A673 (cell line): ENCODE results near the gene CCIN. TPM values are rescaled to one million over a fixed set of nuclear protein-coding genes. Genes with fewer than 3 reads are reported as not detected.
A peak's percentile ranks its signal among the peaks of the same experiment; 100 is the strongest.

Source experiments
- BruUV-seq: library from RNA; stranded (reverse); fragments of 400-500 nt; replicated peaks from 2 replicates; lab custom pipeline; 2021; lab: Mats Ljungman, UMichigan
- CTCF ChIA-PET: fragments of 300-600 bp; sonication (Branson Sonifier 250); formaldehyde crosslinking; loops from one replicate; lab custom pipeline; 2022; ENCODE audit warnings: antibody characterized with exemption; lab: Charles Lee
- POLR2A ChIA-PET: fragments of 300-600 bp; sonication (Branson Sonifier 250); formaldehyde crosslinking; loops from one replicate; lab custom pipeline; 2022; ENCODE audit warnings: antibody characterized with exemption; ENCODE audit not compliant: low non-redundant PET; lab: Charles Lee
- DNase-seq: peaks from one replicate; pipeline ENCODE4 v3.0.0-alpha.2; 2015; ENCODE audit warnings: low spot score
- H3K27ac ChIP-seq: fragments of 200-600 bp; sonication (generic); 2 replicates; pipeline ENCODE4 v1.5.1; 2016; ENCODE audit warnings: mixed run types, low read depth, mild to moderate bottlenecking, mixed read lengths, antibody characterized with exemption, low read length; ENCODE audit not compliant: poor library complexity, severe bottlenecking
- H3K27me3 ChIP-seq: fragments of 200-600 bp; sonication (generic); replicated peaks from 2 replicates; pipeline ENCODE4 v1.6.1; 2017; ENCODE audit warnings: mixed run types, low read depth, mild to moderate bottlenecking, mixed read lengths, antibody characterized with exemption, low read length; ENCODE audit not compliant: insufficient read depth, poor library complexity
- H3K36me3 ChIP-seq: fragments of 200-600 bp; sonication (generic); 2 replicates; pipeline ENCODE4 v1.6.1; 2016; ENCODE audit warnings: mixed run types, mild to moderate bottlenecking, mixed read lengths, antibody characterized with exemption, low read length; ENCODE audit not compliant: insufficient read depth, poor library complexity, severe bottlenecking
- H3K4me1 ChIP-seq: fragments of 200-600 bp; sonication (generic); 2 replicates; pipeline ENCODE4 v1.6.1; 2017; ENCODE audit warnings: mixed run types, mild to moderate bottlenecking, mixed read lengths, antibody characterized with exemption, low read length; ENCODE audit not compliant: insufficient read depth, poor library complexity, severe bottlenecking
- H3K4me3 ChIP-seq: fragments of 200-600 bp; sonication (generic); 2 replicates; pipeline ENCODE4 v1.5.1; 2016; ENCODE audit warnings: low read depth, mixed run types, mild to moderate bottlenecking, mixed read lengths, low read length; ENCODE audit not compliant: poor library complexity, severe bottlenecking
- H3K9me3 ChIP-seq: fragments of 200-600 bp; sonication (generic); 2 replicates; pipeline ENCODE4 v1.6.1; 2016; ENCODE audit warnings: mixed run types, low read depth, mild to moderate bottlenecking, mixed read lengths, antibody characterized with exemption, low read length; ENCODE audit not compliant: poor library complexity, severe bottlenecking
- CTCF ChIP-seq: fragments of 300-800, 200-600 bp; sonication (generic); conservative IDR thresholded peaks from 2 replicates; pipeline ENCODE4 v1.5.1; 2017; ENCODE audit warnings: low read depth, mild to moderate bottlenecking, antibody characterized with exemption, low read length, moderate library complexity, mixed read lengths
- EZH2 ChIP-seq: fragments of 200-600 bp; sonication (generic); IDR thresholded peaks from 2 replicates; pipeline ENCODE4 v1.6.1; 2017; ENCODE audit warnings: borderline replicate concordance, low read depth, mild to moderate bottlenecking, mixed read lengths, antibody characterized with exemption, low read length; ENCODE audit not compliant: poor library complexity, severe bottlenecking
- intact Hi-C: fragments of 100-400 bp; cut with micrococcal nuclease; formaldehyde crosslinking; loops from one replicate; pipeline ENCODE4 v1.10.0; 2022; ENCODE audit not compliant: unreplicated experiment
- total RNA-seq: library from RNA; stranded (reverse); gene quantifications from 2 replicates; pipeline ENCODE4 v1.2.3, GENCODE V29; 2021

CCIN gene
- total RNA-seq, 1 experiment from 2014 or later: not detected

- Histone ChIP-seq H3K27ac (no peak overlapping the region), H3K27me3 (no peaks in the 10 kb centered on the region), H3K4me3 (no peak overlapping the region), H3K36me3 (no peaks in the 10 kb centered on the region), H3K9me3 (no peaks in the 10 kb centered on the region), H3K4me1 (peaks cover 6% of the 10 kb centered on the region)
- TF ChIP-seq EZH2 (no peak), CTCF (no peak)
- no peak for DNase-seq
- no TSS peak for BruUV-seq
- ChIA-PET CTCF (no interaction called here), POLR2A (no interaction called here)
- intact Hi-C loops: no loop called here
Observed at GRCh38 chr9:36162211-36162738, 6.9 kb upstream of the CCIN start.

- BruUV-seq: no TSS peak
- TF ChIP-seq EZH2 (no peak), CTCF (no peak)
- ChIA-PET CTCF (no interaction called here), POLR2A (no interaction called here)
- Histone ChIP-seq H3K4me1 (peaks cover 6% of the 10 kb centered on the region), H3K9me3 (no peaks in the 10 kb centered on the region), H3K27ac (peak overlapping the region; percentile 52), H3K36me3 (no peaks in the 10 kb centered on the region), H3K4me3 (no peak overlapping the region), H3K27me3 (no peaks in the 10 kb centered on the region)
- intact Hi-C loops: no loop called here
- no peak for DNase-seq
Observed at GRCh38 chr9:36163049-36163785, 6.0 kb upstream of the CCIN start.

GRCh38 chr9:36163786-36164170 is 5.4 kb upstream of the CCIN start:
- Histone ChIP-seq H3K27ac (no peak overlapping the region), H3K9me3 (no peaks in the 10 kb centered on the region), H3K36me3 (no peaks in the 10 kb centered on the region), H3K27me3 (no peaks in the 10 kb centered on the region), H3K4me3 (no peak overlapping the region), H3K4me1 (peaks cover 6% of the 10 kb centered on the region)
- BruUV-seq: no TSS peak
- DNase-seq: no peak
- ChIA-PET POLR2A (no interaction called here), CTCF (interaction anchor here (1.1 kb wide), 1 partner anchor 9 kb away, joined by 6 read pairs; no protein-coding TSS in a partner anchor)
- TF ChIP-seq EZH2 (no peak), CTCF (no peak)
- intact Hi-C loops: no loop called here
